ENCODE measurements around the gene WHAMM.

The WHAMM gene

DNA sequence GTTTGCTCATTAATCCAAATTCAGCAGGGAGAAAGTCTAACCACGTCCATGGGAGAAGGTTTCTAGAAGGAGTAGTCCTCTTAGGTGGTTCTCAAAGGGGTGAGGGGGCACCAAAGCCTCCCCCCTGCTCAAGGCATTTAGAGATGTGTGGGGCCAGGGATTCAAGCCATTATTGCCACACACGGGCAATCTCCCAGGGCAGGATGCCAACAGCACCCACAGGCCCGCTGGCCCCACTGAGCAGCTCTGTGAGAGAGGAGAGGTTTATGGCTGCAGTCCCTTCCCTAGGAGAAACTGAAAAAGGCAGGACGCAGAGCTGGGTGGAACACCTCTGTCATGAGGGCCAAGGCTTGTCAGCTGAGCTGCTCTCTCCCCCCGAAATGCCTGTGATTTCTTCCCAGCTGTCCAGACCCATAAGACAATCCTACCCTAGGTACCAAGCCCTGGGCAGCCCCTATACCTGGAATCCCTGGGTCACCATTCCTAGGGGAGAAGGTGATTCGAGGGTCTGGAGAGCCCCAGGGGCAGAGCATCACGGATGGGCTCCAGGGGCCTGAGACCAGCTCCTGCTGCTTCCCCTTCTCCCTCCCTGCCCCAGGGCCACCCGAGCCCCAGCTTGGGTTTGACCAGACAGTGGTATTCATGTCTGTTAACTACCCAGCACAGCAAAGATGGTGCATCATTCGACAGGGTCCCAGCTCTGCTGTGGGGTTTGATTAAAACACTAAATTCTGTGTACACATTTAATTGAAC lies 39.0 kb downstream of the WHAMM start (continued):
- TF ChIP-seq CSDC2 (CRISPR knock-in tag; IDR thresholded peaks at IDR 0.05) (no peak), ISL1 (CRISPR knock-in tag; IDR thresholded peaks at IDR 0.05) (no peak)

- TF ChIP-seq ZNF8 (CRISPR knock-in tag; IDR thresholded peaks at IDR 0.05) (no peak), PATZ1 (CRISPR knock-in tag; IDR thresholded peaks at IDR 0.05; ENCODE audit: borderline replicate concordance) (no peak), ISL1 (CRISPR knock-in tag; IDR thresholded peaks at IDR 0.05) (no peak)
- TF ChIP-seq, protein P1, sequence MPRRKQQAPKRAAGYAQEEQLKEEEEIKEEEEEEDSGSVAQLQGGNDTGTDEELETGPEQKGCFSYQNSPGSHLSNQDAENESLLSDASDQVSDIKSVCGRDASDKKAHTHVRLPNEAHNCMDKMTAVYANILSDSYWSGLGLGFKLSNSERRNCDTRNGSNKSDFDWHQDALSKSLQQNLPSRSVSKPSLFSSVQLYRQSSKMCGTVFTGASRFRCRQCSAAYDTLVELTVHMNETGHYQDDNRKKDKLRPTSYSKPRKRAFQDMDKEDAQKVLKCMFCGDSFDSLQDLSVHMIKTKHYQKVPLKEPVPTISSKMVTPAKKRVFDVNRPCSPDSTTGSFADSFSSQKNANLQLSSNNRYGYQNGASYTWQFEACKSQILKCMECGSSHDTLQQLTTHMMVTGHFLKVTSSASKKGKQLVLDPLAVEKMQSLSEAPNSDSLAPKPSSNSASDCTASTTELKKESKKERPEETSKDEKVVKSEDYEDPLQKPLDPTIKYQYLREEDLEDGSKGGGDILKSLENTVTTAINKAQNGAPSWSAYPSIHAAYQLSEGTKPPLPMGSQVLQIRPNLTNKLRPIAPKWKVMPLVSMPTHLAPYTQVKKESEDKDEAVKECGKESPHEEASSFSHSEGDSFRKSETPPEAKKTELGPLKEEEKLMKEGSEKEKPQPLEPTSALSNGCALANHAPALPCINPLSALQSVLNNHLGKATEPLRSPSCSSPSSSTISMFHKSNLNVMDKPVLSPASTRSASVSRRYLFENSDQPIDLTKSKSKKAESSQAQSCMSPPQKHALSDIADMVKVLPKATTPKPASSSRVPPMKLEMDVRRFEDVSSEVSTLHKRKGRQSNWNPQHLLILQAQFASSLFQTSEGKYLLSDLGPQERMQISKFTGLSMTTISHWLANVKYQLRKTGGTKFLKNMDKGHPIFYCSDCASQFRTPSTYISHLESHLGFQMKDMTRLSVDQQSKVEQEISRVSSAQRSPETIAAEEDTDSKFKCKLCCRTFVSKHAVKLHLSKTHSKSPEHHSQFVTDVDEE (CRISPR knock-in tag; IDR thresholded peaks at IDR 0.05): 0 out of 2 replicates have a peak, but pooled peaks have one; percentile 14
- TF ChIP-seq, protein P2, sequence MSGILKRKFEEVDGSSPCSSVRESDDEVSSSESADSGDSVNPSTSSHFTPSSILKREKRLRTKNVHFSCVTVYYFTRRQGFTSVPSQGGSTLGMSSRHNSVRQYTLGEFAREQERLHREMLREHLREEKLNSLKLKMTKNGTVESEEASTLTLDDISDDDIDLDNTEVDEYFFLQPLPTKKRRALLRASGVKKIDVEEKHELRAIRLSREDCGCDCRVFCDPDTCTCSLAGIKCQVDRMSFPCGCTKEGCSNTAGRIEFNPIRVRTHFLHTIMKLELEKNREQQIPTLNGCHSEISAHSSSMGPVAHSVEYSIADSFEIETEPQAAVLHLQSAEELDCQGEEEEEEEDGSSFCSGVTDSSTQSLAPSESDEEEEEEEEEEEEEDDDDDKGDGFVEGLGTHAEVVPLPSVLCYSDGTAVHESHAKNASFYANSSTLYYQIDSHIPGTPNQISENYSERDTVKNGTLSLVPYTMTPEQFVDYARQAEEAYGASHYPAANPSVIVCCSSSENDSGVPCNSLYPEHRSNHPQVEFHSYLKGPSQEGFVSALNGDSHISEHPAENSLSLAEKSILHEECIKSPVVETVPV (CRISPR knock-in tag; IDR thresholded peaks at IDR 0.05): no peak
- TF ChIP-seq, protein P3, sequence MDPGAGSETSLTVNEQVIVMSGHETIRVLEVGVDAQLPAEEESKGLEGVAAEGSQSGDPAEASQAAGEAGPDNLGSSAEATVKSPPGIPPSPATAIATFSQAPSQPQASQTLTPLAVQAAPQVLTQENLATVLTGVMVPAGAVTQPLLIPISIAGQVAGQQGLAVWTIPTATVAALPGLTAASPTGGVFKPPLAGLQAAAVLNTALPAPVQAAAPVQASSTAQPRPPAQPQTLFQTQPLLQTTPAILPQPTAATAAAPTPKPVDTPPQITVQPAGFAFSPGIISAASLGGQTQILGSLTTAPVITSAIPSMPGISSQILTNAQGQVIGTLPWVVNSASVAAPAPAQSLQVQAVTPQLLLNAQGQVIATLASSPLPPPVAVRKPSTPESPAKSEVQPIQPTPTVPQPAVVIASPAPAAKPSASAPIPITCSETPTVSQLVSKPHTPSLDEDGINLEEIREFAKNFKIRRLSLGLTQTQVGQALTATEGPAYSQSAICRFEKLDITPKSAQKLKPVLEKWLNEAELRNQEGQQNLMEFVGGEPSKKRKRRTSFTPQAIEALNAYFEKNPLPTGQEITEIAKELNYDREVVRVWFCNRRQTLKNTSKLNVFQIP (CRISPR knock-in tag; IDR thresholded peaks at IDR 0.05; ENCODE audit: borderline replicate concordance, low read depth): no peak
- peak; percentile 70 for ATAC-seq
Observed at GRCh38 chr15:82849556-82850512, 40.4 kb downstream of the WHAMM start.

GRCh38 chr15:82850731-82851130 lies 41.3 kb downstream of the WHAMM start:
- TF ChIP-seq TCF4 (CRISPR knock-in tag; IDR thresholded peaks at IDR 0.05; ENCODE audit: borderline replicate concordance) (no peak), CREB5 (CRISPR knock-in tag; IDR thresholded peaks at IDR 0.05; ENCODE audit: low read depth) (no peak), ZNF565 (CRISPR knock-in tag; conservative IDR thresholded peaks at IDR 0.05; ENCODE audit: low read depth) (no peak), ZNF8 (CRISPR knock-in tag; IDR thresholded peaks at IDR 0.05) (no peak), ARNTL (CRISPR knock-in tag; IDR thresholded peaks at IDR 0.05; ENCODE audit: borderline replicate concordance, low read depth) (no peak), PPARA (CRISPR knock-in tag; IDR thresholded peaks at IDR 0.05; ENCODE audit: borderline replicate concordance) (no peak), ZNF70 (CRISPR knock-in tag; IDR thresholded peaks at IDR 0.05) (no peak), GLIS3 (CRISPR knock-in tag; IDR thresholded peaks at IDR 0.05) (no peak), CSDC2 (CRISPR knock-in tag; IDR thresholded peaks at IDR 0.05) (no peak), TOX (CRISPR knock-in tag; IDR thresholded peaks at IDR 0.05; ENCODE audit: borderline replicate concordance) (no peak)
- TF ChIP-seq, protein P1 (CRISPR knock-in tag; IDR thresholded peaks at IDR 0.05): no peak
- no peak; the same call in 2 of the 3 replicates for ATAC-seq

Measured in SK-N-SH treated with all-trans-retinoic acid at 6 μM for 48 hours (cell line).